Gastrocnemius medialis (tissue), 4 donors: ENCODE results near the gene SS18L1. TPM values are rescaled to one million over a fixed set of nuclear protein-coding genes. Genes with fewer than 3 reads are reported as not detected.

Experiments
- ATAC-seq, 2 donors: fragments of 150-250 bp; one replicate each; pipeline ENCODE4 v1.9.1; 2016
- DNase-seq, 2 donors: peaks; one replicate each; pipeline ENCODE4 v3.0.0-alpha.2; 2019
- H3K27ac ChIP-seq, 4 donors: fragments of 200-600 bp; sonication (generic); 1 replicate in 1 of 4; 2 replicates in 3 of 4; pipeline ENCODE4 v1.5.1; 2016 to 2018; ENCODE audit warnings: mild to moderate bottlenecking in 2 of 4, moderate library complexity in 1 of 4
- H3K27me3 ChIP-seq, 3 donors: fragments of 200-600 bp; sonication (generic) in 2 of 3; 1 replicate in 1 of 3; 2 replicates in 2 of 3; pipeline versions ENCODE4 v1.5.1 to v1.6.0; 2016 to 2019; ENCODE audit warnings: mild to moderate bottlenecking in 1 of 3, moderate library complexity in 1 of 3
- H3K36me3 ChIP-seq, 2 donors: fragments of 200-600 bp; sonication (generic) in 1 of 2; one replicate each; pipeline ENCODE4 v1.5.1; 2017 to 2018
- H3K4me1 ChIP-seq, 2 donors: fragments of 200-600 bp; sonication (generic) in 1 of 2; one replicate each; pipeline ENCODE4 v1.5.1; 2016 to 2017; ENCODE audit warnings: mild to moderate bottlenecking in 2 of 2
- H3K4me3 ChIP-seq, 4 donors: fragments of 200-600 bp; sonication (generic) in 3 of 4; 1 replicate in 1 of 4; 2 replicates in 3 of 4; pipeline ENCODE4 v1.5.1; 2016 to 2019; ENCODE audit warnings: mild to moderate bottlenecking in 2 of 4
- H3K9me3 ChIP-seq, 3 donors: fragments of 200-600 bp; sonication (generic) in 2 of 3; 1 replicate in 1 of 3; 2 replicates in 2 of 3; pipeline ENCODE4 v1.5.1; 2016 to 2019
- CTCF ChIP-seq, 5 experiments: fragments of 450-650 bp in 3 of 5; fragments of 200-600 bp in 2 of 5; sonication (generic) in 2 of 5; IDR thresholded peaks in 4 of 5; conservative IDR thresholded peaks in 1 of 5; 1 replicate in 4 of 5; 2 replicates in 1 of 5; pipeline ENCODE4 v1.5.1; 2016 to 2019; ENCODE audit warnings: antibody characterized with exemption in 5 of 5, mild to moderate bottlenecking in 3 of 5, moderate library complexity in 3 of 5
- POLR2A ChIP-seq, 2 donors: fragments of 450-650 bp; IDR thresholded peaks; one replicate each; pipeline ENCODE4 v1.6.1; 2017; ENCODE audit warnings: antibody characterized with exemption in 2 of 2, mild to moderate bottlenecking in 2 of 2, moderate library complexity in 2 of 2
- in situ Hi-C, 4 donors: fragments of 200-750 bp; cut with MboI; loops; one replicate each; pipeline versions ENCODE4 v1.15.0 to v1.8.0; 2017; ENCODE audit warnings: low sequenced_read_pairs in 4 of 4
- intact Hi-C: fragments of 100-400 bp; cut with DNase I; formaldehyde crosslinking; loops from one replicate; pipeline ENCODE4 v1.15.1; 2023; ENCODE audit warnings: low total_unique reads
- total RNA-seq, 4 donors: library from RNA; depleted of rRNA; stranded (reverse); fragments of >200 nt; gene quantifications; one replicate each; pipeline versions ENCODE4 v1.1.0 to v1.2.3, GENCODE V29; 2016

The SS18L1 gene
- total RNA-seq, 4 donors from 2014 or later: 11.5 to 31.8 (median 16.9) TPM

GRCh38 chr20:62208795-62209755 lies 65.5 kb downstream of the SS18L1 start:
- TF ChIP-seq CTCF (IDR thresholded peaks at IDR 0.05 in 4 of 5, conservative IDR thresholded peaks at IDR 0.05 in 1 of 5) (peak in 2 of 5 experiments; percentile 17 to 43), POLR2A (IDR thresholded peaks at IDR 0.05) (no peak)
- Histone ChIP-seq H3K36me3 (no peaks in the 10 kb centered on the region), H3K4me1 (peaks cover 12 to 13% of the 10 kb centered on the region in 2 donors), H3K27me3 (peaks cover 13 to 20% (median 16%) of the 10 kb centered on the region in 3 donors), H3K4me3 (no peak overlapping the region), H3K9me3 (no peaks in the 10 kb centered on the region), H3K27ac (no peak overlapping the region)
- in situ Hi-C loops: no loop called here
- intact Hi-C loops: no loop called here
- ATAC-seq (peak; percentile 48 to 91), DNase-seq (peak in 1 of 2 donors; percentile 71)

GRCh38 chr20:62209850-62210495 lies 66.4 kb downstream of the SS18L1 start:
- H3K9me3 ChIP-seq: no peaks in the 10 kb centered on the region
- H3K36me3 ChIP-seq: no peaks in the 10 kb centered on the region
- no peak overlapping the region for H3K27ac ChIP-seq
- TF ChIP-seq CTCF (IDR thresholded peaks at IDR 0.05 in 4 of 5, conservative IDR thresholded peaks at IDR 0.05 in 1 of 5) (no peak), POLR2A (IDR thresholded peaks at IDR 0.05) (no peak)
- no peak overlapping the region for H3K4me3 ChIP-seq
- H3K27me3 ChIP-seq: peaks cover 22 to 25% (median 25%) of the 10 kb centered on the region in 3 donors
- DNase-seq: no peak
- intact Hi-C loops (no loop called here), in situ Hi-C loops (no loop called here)
- ATAC-seq: no peak
- H3K4me1 ChIP-seq: peaks cover 12 to 13% of the 10 kb centered on the region in 2 donors

- no peak overlapping the region for H3K4me3 ChIP-seq
- ATAC-seq (no peak), DNase-seq (no peak)
- in situ Hi-C loops (no loop called here), intact Hi-C loops (no loop called here)
- TF ChIP-seq POLR2A (IDR thresholded peaks at IDR 0.05) (no peak), CTCF (IDR thresholded peaks at IDR 0.05 in 4 of 5, conservative IDR thresholded peaks at IDR 0.05 in 1 of 5) (no peak)
- no peaks in the 10 kb centered on the region for H3K9me3 ChIP-seq
- H3K4me1 ChIP-seq: peaks cover 12 to 13% of the 10 kb centered on the region in 2 donors
- H3K27ac ChIP-seq: no peak overlapping the region
- no peaks in the 10 kb centered on the region for H3K36me3 ChIP-seq
- H3K27me3 ChIP-seq: peaks cover 25 to 27% (median 27%) of the 10 kb centered on the region in 3 donors
These were observed 66.9 kb downstream of the SS18L1 start for GRCh38 chr20:62210496-62210855.

- peaks cover 12 to 13% of the 10 kb centered on the region in 2 donors for H3K4me1 ChIP-seq
- intact Hi-C loops: no loop called here
- DNase-seq: no peak
- peaks cover 27 to 32% (median 30%) of the 10 kb centered on the region in 3 donors for H3K27me3 ChIP-seq
- no peak overlapping the region for H3K4me3 ChIP-seq
- ATAC-seq: no peak
- no peaks in the 10 kb centered on the region for H3K9me3 ChIP-seq
- H3K36me3 ChIP-seq: no peaks in the 10 kb centered on the region
- in situ Hi-C loops: no loop called here
- TF ChIP-seq CTCF (IDR thresholded peaks at IDR 0.05 in 4 of 5, conservative IDR thresholded peaks at IDR 0.05 in 1 of 5) (no peak), POLR2A (IDR thresholded peaks at IDR 0.05) (no peak)
- H3K27ac ChIP-seq: no peak overlapping the region
These were observed 67.6 kb downstream of the SS18L1 start for GRCh38 chr20:62211216-62211615.
